Small intestine (tissue), 7 donors: ENCODE measurements around the gene ATF6. TPM values are rescaled to one million over a fixed set of nuclear protein-coding genes. Genes with fewer than 3 reads are reported as not detected.

ENCODE experiments used
- DNase-seq, 2 donors: peaks; one replicate each; pipeline versions ENCODE4 v3.0.0 to v3.0.0-alpha.2; 2013
- FAIRE-seq: peaks from 2 replicates; lab custom pipeline; 2012; peaks lifted over from hg19 to GRCh38; lab: Jason Lieb, UNC
- H3K27ac ChIP-seq, 3 donors: one replicate each; pipeline ENCODE4 v1.5.1; 2013; ENCODE audit warnings: low read length in 2 of 3, mild to moderate bottlenecking in 2 of 3, control low read depth in 1 of 3, inconsistent platforms in 1 of 3, low read depth in 1 of 3, moderate library complexity in 1 of 3
- H3K27me3 ChIP-seq, 3 donors: one replicate each; pipeline ENCODE4 v1.6.1; 2013; ENCODE audit warnings: low read length in 3 of 3, inconsistent platforms in 1 of 3; ENCODE audit not compliant: control insufficient read depth in 3 of 3, insufficient read depth in 3 of 3
- H3K36me3 ChIP-seq, 3 donors: one replicate each; pipeline ENCODE4 v1.6.1; 2013; ENCODE audit warnings: low read length in 3 of 3, inconsistent platforms in 1 of 3, low read depth in 1 of 3, mild to moderate bottlenecking in 1 of 3, moderate library complexity in 1 of 3; ENCODE audit not compliant: control insufficient read depth in 3 of 3, insufficient read depth in 2 of 3
- H3K4me1 ChIP-seq, 3 donors: one replicate each; pipeline ENCODE4 v1.6.1; 2013; ENCODE audit warnings: low read length in 2 of 3, inconsistent platforms in 1 of 3, low read depth in 1 of 3, mild to moderate bottlenecking in 1 of 3, moderate library complexity in 1 of 3; ENCODE audit not compliant: control insufficient read depth in 3 of 3, insufficient read depth in 2 of 3
- H3K4me3 ChIP-seq, 3 donors: one replicate each; pipeline ENCODE4 v1.5.1; 2013; ENCODE audit warnings: low read length in 3 of 3, control low read depth in 1 of 3, inconsistent platforms in 1 of 3, low read depth in 1 of 3, mild to moderate bottlenecking in 1 of 3, moderate library complexity in 1 of 3
- H3K9me3 ChIP-seq, 2 donors: one replicate each; pipeline ENCODE4 v1.6.1; 2013; ENCODE audit warnings: low read depth in 1 of 2, low read length in 1 of 2; ENCODE audit not compliant: control insufficient read depth in 2 of 2, insufficient read depth in 1 of 2
- WGBS, 3 donors: extraction: QIAGEN DNeasy Blood & Tissue Kit; methylation state at CpG; one replicate each; pipeline ENCODE4 v1.1.7; 2013; 5-methylcytosine and 5-hydroxymethylcytosine counted together
- polyA plus RNA-seq, 4 donors: library from polyadenylated mRNA; stranded (reverse) in 3 of 4; unstranded in 1 of 4; fragments of 200-250 nt in 3 of 4; fragments of 120-200 nt in 1 of 4; gene quantifications; one replicate each; pipeline versions ENCODE4 v1.2.1 to v1.2.3, GENCODE V29; 2013
- donor health status: healthy with polysubstance abuse.
- donor health status: control.
- donor health status: control.
- donor health status: Bipolar disorder and iron deficiency.
- donor health status: healthy.

The ATF6 gene
- polyA plus RNA-seq, 4 donors = 2.7 to 19.6 (median 6.1) TPM

GRCh38 chr1:161928056-161928455 is 161.9 kb downstream of the ATF6 start:
- no peaks in the 10 kb centered on the region for H3K4me1 ChIP-seq
- no peak for DNase-seq
- H3K27me3 ChIP-seq = no peaks in the 10 kb centered on the region
- H3K9me3 ChIP-seq = no peaks in the 10 kb centered on the region
- WGBS, 3 donors = 79 to 95% (median 88%) methylated on average over 2 of the region's 2 CpGs
- H3K27ac ChIP-seq = no peak overlapping the region
- no peaks in the 10 kb centered on the region for H3K36me3 ChIP-seq
- no peak for FAIRE-seq
- no peak overlapping the region for H3K4me3 ChIP-seq

GRCh38 chr1:161929137-161929536 is 163.0 kb downstream of the ATF6 start:
- Histone ChIP-seq H3K27ac (no peak overlapping the region), H3K27me3 (no peaks in the 10 kb centered on the region), H3K4me3 (no peak overlapping the region), H3K4me1 (no peaks in the 10 kb centered on the region), H3K9me3 (no peaks in the 10 kb centered on the region), H3K36me3 (no peaks in the 10 kb centered on the region)
- FAIRE-seq = no peak
- WGBS, 3 donors = 83 to 100% (median 93%) methylated on average over 1 of the region's 1 CpG
- no peak for DNase-seq

- Histone ChIP-seq H3K36me3 (no peaks in the 10 kb centered on the region), H3K4me1 (no peaks in the 10 kb centered on the region), H3K9me3 (no peaks in the 10 kb centered on the region), H3K4me3 (no peak overlapping the region), H3K27ac (no peak overlapping the region), H3K27me3 (no peaks in the 10 kb centered on the region)
- 65 to 92% (median 91%) methylated on average over 1 of the region's 1 CpG for WGBS, 3 donors
- no peak for FAIRE-seq
- DNase-seq = no peak
Observed at GRCh38 chr1:161930064-161930463, 163.9 kb downstream of the ATF6 start.

GRCh38 chr1:161932668-161933067 is 166.5 kb downstream of the ATF6 start:
- Histone ChIP-seq H3K36me3 (peaks cover 0 to 5% (median 0%) of the 10 kb centered on the region in 3 donors), H3K27ac (no peak overlapping the region), H3K9me3 (no peaks in the 10 kb centered on the region), H3K4me3 (no peak overlapping the region), H3K4me1 (no peaks in the 10 kb centered on the region), H3K27me3 (no peaks in the 10 kb centered on the region)
- DNase-seq (no peak), FAIRE-seq (no peak)
- 69 to 77% (median 75%) methylated on average over 2 of the region's 2 CpGs for WGBS, 3 donors

GRCh38 chr1:161933592-161934588 is 167.8 kb downstream of the ATF6 start:
- WGBS, 3 donors = 70 to 82% (median 75%) methylated on average over 6 of the region's 6 CpGs

GRCh38 chr1:161935264-161935663 is 169.1 kb downstream of the ATF6 start:
- DNase-seq (no peak), FAIRE-seq (no peak)
- Histone ChIP-seq H3K4me1 (no peaks in the 10 kb centered on the region), H3K4me3 (no peak overlapping the region), H3K27ac (no peak overlapping the region), H3K36me3 (peaks cover 0 to 5% (median 0%) of the 10 kb centered on the region in 3 donors), H3K27me3 (no peaks in the 10 kb centered on the region), H3K9me3 (no peaks in the 10 kb centered on the region)
- 98 to 100% (median 98%) methylated on average over 1 of the region's 1 CpG for WGBS, 3 donors

More at GRCh38 chr1:161933592-161934588, 167.8 kb downstream of the ATF6 start:
- H3K27ac ChIP-seq = no peak overlapping the region
- H3K27me3 ChIP-seq = no peaks in the 10 kb centered on the region
- FAIRE-seq (no peak), DNase-seq (peak in 1 of 2 donors; percentile 3)
- H3K9me3 ChIP-seq = no peaks in the 10 kb centered on the region
- H3K4me1 ChIP-seq = no peaks in the 10 kb centered on the region
- no peak overlapping the region for H3K4me3 ChIP-seq
- peaks cover 0 to 5% (median 0%) of the 10 kb centered on the region in 3 donors for H3K36me3 ChIP-seq

GRCh38 chr1:161936786-161937185 is 170.7 kb downstream of the ATF6 start:
- H3K27ac ChIP-seq = no peak overlapping the region
- no peaks in the 10 kb centered on the region for H3K9me3 ChIP-seq
- H3K36me3 ChIP-seq = peaks cover 0 to 5% (median 0%) of the 10 kb centered on the region in 3 donors
- no peaks in the 10 kb centered on the region for H3K27me3 ChIP-seq
- no peak overlapping the region for H3K4me3 ChIP-seq
- DNase-seq (no peak), FAIRE-seq (no peak)
- 96 to 97% (median 96%) methylated on average over 2 of the region's 2 CpGs for WGBS, 3 donors
- no peaks in the 10 kb centered on the region for H3K4me1 ChIP-seq

- FAIRE-seq = no peak
Observed at GRCh38 chr1:161940866-161941591, 174.9 kb downstream of the ATF6 start.

More at GRCh38 chr1:161940866-161941591, 174.9 kb downstream of the ATF6 start:
- DNase-seq = no peak
- Histone ChIP-seq H3K9me3 (no peaks in the 10 kb centered on the region), H3K36me3 (peaks cover 0 to 2% (median 0%) of the 10 kb centered on the region in 3 donors), H3K4me3 (no peak overlapping the region), H3K27me3 (no peaks in the 10 kb centered on the region), H3K4me1 (no peaks in the 10 kb centered on the region), H3K27ac (no peak overlapping the region)
- WGBS, 3 donors = 63 to 74% (median 73%) methylated on average over 3 of the region's 3 CpGs
